Activated naive CD4-positive, alpha-beta T cell treated with anti-CD3 and anti-CD28 coated beads, Interleukin-2, amount 10 ng/mL, durations not matched to agents 7 days and 5 days (primary cell): ENCODE measurements around the gene C9orf43.
"Not testable (repeated sequence)": the region's sequence is repeated elsewhere in the genome, so short reads cannot be mapped to it uniquely, and the experiment has no call there.

ENCODE experiments used
- CTCF ChIA-PET: fragments of 350-600 bp; sonication (Branson Sonifier 250); formaldehyde crosslinking; loops from one replicate; lab custom pipeline; 2021; ENCODE audit warnings: antibody characterized with exemption; lab: Charles Lee
- DNase-seq: peaks from one replicate; pipeline ENCODE4 v3.0.0-alpha.2; 2020
- H3K27ac Mint-ChIP-seq: one replicate; pipeline ENCODE4 v1.8.0; 2021; ENCODE audit warnings: mild to moderate bottlenecking, moderate library complexity, mixed read lengths
- H3K27me3 Mint-ChIP-seq: one replicate; pipeline ENCODE4 v1.8.0; 2021; ENCODE audit warnings: mild to moderate bottlenecking, mixed read lengths
- H3K36me3 Mint-ChIP-seq: one replicate; pipeline ENCODE4 v1.8.0; 2021; ENCODE audit warnings: mixed read lengths
- H3K4me1 Mint-ChIP-seq: one replicate; pipeline ENCODE4 v1.8.0; 2021; ENCODE audit warnings: mixed read lengths
- H3K4me3 Mint-ChIP-seq: one replicate; pipeline ENCODE4 v1.8.0; 2021; ENCODE audit warnings: mild to moderate bottlenecking, moderate library complexity, mixed read lengths
- H3K9me3 Mint-ChIP-seq: one replicate; pipeline ENCODE4 v1.8.0; 2021; ENCODE audit warnings: mixed read lengths

The C9orf43 gene

GRCh38 chr9:113409883-113410206, 702 bp upstream of the C9orf43 start:
- Mint-ChIP-seq H3K4me1 (peaks cover 39% of the 10 kb centered on the region), H3K9me3 (no peaks in the 10 kb centered on the region), H3K27me3 (no peaks in the 10 kb centered on the region), H3K27ac (peak overlapping the region; percentile 99), H3K4me3 (peak overlapping the region; percentile 91), H3K36me3 (peaks cover 33% of the 10 kb centered on the region)
- DNase-seq = no peak
- CTCF ChIA-PET = interaction anchor here (0.8 to 2.8 kb wide), 8 partner anchors 9 to 180 kb away, joined by 3 to 13 read pairs (median 6); partner anchors contain the start of genes ALAD, CDC26 and PRPF4

GRCh38 chr9:113416149-113416721, 5.7 kb downstream of the C9orf43 start:
- Mint-ChIP-seq H3K27me3 (no peaks in the 10 kb centered on the region), H3K4me3 (no peak overlapping the region), H3K4me1 (peaks cover 5% of the 10 kb centered on the region), H3K36me3 (no peaks in the 10 kb centered on the region), H3K27ac (no peak overlapping the region), H3K9me3 (no peaks in the 10 kb centered on the region)
- no peak for DNase-seq
- CTCF ChIA-PET = interaction anchor here (1.0 kb wide), 1 partner anchor 107 kb away, joined by 3 read pairs; no protein-coding TSS in a partner anchor

GRCh38 chr9:113417370-113417769, 6.8 kb downstream of the C9orf43 start:
- no peaks in the 10 kb centered on the region for H3K9me3 Mint-ChIP-seq
- H3K4me1 Mint-ChIP-seq = no peaks in the 10 kb centered on the region
- no peaks in the 10 kb centered on the region for H3K36me3 Mint-ChIP-seq
- no peaks in the 10 kb centered on the region for H3K27me3 Mint-ChIP-seq
- DNase-seq = no peak
- CTCF ChIA-PET = no interaction called here
- H3K4me3 Mint-ChIP-seq = no peak overlapping the region
- H3K27ac Mint-ChIP-seq = no peak overlapping the region

GRCh38 chr9:113421726-113422125, 11.2 kb downstream of the C9orf43 start:
- H3K27ac Mint-ChIP-seq = no peak overlapping the region
- H3K4me1 Mint-ChIP-seq = no peaks in the 10 kb centered on the region
- peaks cover 30% of the 10 kb centered on the region for H3K27me3 Mint-ChIP-seq
- no peaks in the 10 kb centered on the region for H3K9me3 Mint-ChIP-seq
- H3K36me3 Mint-ChIP-seq = no peaks in the 10 kb centered on the region
- no peak overlapping the region for H3K4me3 Mint-ChIP-seq
- no peak for DNase-seq
- CTCF ChIA-PET = interaction anchor here (1.1 kb wide), 1 partner anchor 237 kb away, joined by 4 read pairs; no protein-coding TSS in a partner anchor

DNA sequence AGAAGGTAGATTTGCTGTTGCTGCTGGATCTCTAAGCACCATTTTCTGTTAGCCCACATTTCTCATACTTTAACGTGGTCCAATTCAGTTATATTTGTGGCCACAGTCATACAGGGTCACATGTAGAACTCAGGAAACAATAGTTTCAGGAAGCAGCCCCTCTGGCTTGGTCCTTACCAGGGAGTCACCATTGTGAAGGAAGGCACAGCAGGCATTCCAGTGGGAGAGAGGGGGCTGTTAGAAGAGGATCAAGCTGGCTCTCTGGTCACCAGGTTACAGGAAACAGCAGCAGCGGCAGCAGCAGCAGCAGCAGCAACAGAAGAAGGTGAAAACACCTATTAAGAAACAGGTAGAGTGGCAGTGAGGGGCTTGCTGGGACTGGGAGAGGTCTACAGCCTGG, 14.5 kb downstream of the C9orf43 start:
- no peak for DNase-seq
- CTCF ChIA-PET = no interaction called here

GRCh38 chr9:113426701-113427100, 16.2 kb downstream of the C9orf43 start:
- no peak for DNase-seq
- CTCF ChIA-PET = interaction anchor here (1.1 to 2.2 kb wide), 2 partner anchors 229 to 231 kb away, joined by 3 to 7 read pairs; no protein-coding TSS in a partner anchor
- Mint-ChIP-seq H3K9me3 (no peaks in the 10 kb centered on the region), H3K36me3 (no peaks in the 10 kb centered on the region), H3K4me3 (no peak overlapping the region), H3K27ac (no peak overlapping the region), H3K27me3 (peaks cover 34% of the 10 kb centered on the region), H3K4me1 (no peaks in the 10 kb centered on the region)

More for the DNA sequence above, 14.5 kb downstream of the C9orf43 start:
- Mint-ChIP-seq H3K4me3 (no peak overlapping the region), H3K27ac (no peak overlapping the region), H3K27me3 (peaks cover 30% of the 10 kb centered on the region), H3K9me3 (no peaks in the 10 kb centered on the region), H3K4me1 (no peaks in the 10 kb centered on the region), H3K36me3 (no peaks in the 10 kb centered on the region)

DNA sequence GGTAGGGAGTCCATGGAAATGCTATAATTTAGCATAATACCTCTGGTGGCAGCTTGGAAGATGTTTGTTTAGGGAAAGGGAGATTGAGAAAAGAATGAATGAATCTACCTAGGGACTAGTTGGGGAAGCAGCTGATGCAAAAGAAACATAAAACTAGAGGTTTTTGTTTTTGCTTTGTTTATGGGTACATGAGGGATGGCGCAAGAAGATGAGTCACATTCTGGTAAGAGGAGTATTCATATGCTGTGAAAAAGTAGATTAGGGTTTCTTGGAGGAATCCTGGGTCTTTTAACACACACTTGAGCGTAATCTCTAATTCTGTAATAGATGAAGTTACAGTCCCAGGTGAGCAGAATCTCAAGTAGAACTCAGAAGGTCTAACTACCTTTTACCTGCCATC, 17.1 kb downstream of the C9orf43 start:
- CTCF ChIA-PET = interaction anchor here (1.0 to 2.2 kb wide), 2 partner anchors 162 to 228 kb away, joined by 3 to 7 read pairs; no protein-coding TSS in a partner anchor
- Mint-ChIP-seq H3K9me3 (no peaks in the 10 kb centered on the region), H3K36me3 (no peaks in the 10 kb centered on the region), H3K4me1 (no peaks in the 10 kb centered on the region), H3K4me3 (no peak overlapping the region), H3K27me3 (peaks cover 34% of the 10 kb centered on the region), H3K27ac (no peak overlapping the region)
- DNase-seq = no peak

DNA sequence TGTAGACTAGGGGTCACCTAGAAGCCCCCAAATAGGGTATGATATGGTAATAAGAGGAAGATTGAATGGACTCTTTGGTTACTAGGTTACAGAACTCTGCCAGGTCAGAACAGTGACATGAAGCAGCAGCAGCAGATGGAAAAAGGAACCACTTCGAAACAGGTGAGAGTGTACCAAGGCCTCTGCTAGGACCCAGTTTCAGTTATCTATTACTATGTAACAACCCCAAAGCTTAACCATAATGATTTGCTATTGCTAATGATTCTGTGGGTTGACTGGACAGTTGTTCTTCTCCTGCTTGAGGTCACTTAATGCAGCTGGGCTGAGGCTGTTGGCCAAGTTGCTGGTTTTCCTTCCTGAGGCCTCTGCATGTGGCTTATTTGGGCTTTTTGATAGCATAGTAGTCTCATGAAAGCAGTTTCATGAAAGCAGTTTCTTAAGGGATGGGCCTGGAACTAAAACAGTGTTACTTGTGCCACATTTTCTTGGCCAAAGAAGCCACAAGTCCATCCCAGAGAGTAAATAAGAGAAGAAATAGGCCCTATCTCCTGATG, 17.6 kb downstream of the C9orf43 start:
- Mint-ChIP-seq H3K27me3 (peaks cover 30% of the 10 kb centered on the region), H3K4me1 (no peaks in the 10 kb centered on the region), H3K4me3 (no peak overlapping the region), H3K9me3 (no peaks in the 10 kb centered on the region), H3K27ac (no peak overlapping the region), H3K36me3 (no peaks in the 10 kb centered on the region)
- CTCF ChIA-PET = interaction anchor here (1.0 to 2.2 kb wide), 2 partner anchors 161 to 228 kb away, joined by 3 to 7 read pairs; no protein-coding TSS in a partner anchor
- no peak for DNase-seq

GRCh38 chr9:113431191-113431590, 20.6 kb downstream of the C9orf43 start:
- Mint-ChIP-seq H3K36me3 (no peaks in the 10 kb centered on the region), H3K9me3 (no peaks in the 10 kb centered on the region), H3K27ac (no peak overlapping the region), H3K27me3 (peaks cover 14% of the 10 kb centered on the region), H3K4me3 (no peak overlapping the region), H3K4me1 (no peaks in the 10 kb centered on the region)
- CTCF ChIA-PET = no interaction called here
- DNase-seq = no peak

GRCh38 chr9:113436728-113437515, 26.4 kb downstream of the C9orf43 start:
- no peak overlapping the region for H3K27ac Mint-ChIP-seq
- H3K4me3 Mint-ChIP-seq = no peak overlapping the region
- H3K36me3 Mint-ChIP-seq = no peaks in the 10 kb centered on the region
- DNase-seq = no peak
- CTCF ChIA-PET = interaction anchor here (0.7 kb wide), 1 partner anchor 22 kb away, joined by 3 read pairs; no protein-coding TSS in a partner anchor
- peaks cover 3% of the 10 kb centered on the region for H3K9me3 Mint-ChIP-seq
- H3K27me3 Mint-ChIP-seq = peaks cover 15% of the 10 kb centered on the region
- no peaks in the 10 kb centered on the region for H3K4me1 Mint-ChIP-seq

DNA sequence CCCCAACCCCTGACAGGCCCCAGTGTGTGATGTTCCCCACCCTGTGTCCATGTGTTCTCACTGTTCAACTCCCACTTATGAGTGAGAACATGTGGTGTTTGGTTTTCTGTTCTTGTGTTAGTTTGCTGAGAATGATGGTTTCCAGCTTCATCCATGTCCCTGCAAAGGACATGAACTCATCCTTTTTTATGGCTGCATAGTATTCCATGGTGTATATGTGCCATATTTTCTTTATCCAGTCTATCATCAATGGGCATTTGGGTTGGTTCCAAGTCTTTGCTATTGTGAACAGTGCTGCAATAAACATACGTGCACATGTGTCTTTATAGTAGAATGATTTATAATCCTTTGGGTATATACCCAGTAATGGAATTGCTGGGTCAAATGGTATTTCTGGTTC, 27.2 kb downstream of the C9orf43 start:
- DNase-seq, H3K9me3 Mint-ChIP-seq, H3K27ac Mint-ChIP-seq, H3K36me3 Mint-ChIP-seq, H3K4me3 Mint-ChIP-seq, H3K4me1 Mint-ChIP-seq, CTCF ChIA-PET: not testable (repeated sequence)
- H3K27me3 Mint-ChIP-seq = peaks cover 15% of the 10 kb centered on the region

- Mint-ChIP-seq H3K4me3 (no peak overlapping the region), H3K27ac (no peak overlapping the region), H3K9me3 (no peaks in the 10 kb centered on the region), H3K36me3 (no peaks in the 10 kb centered on the region), H3K4me1 (peaks cover 3% of the 10 kb centered on the region), H3K27me3 (no peaks in the 10 kb centered on the region)
- DNase-seq = no peak
- CTCF ChIA-PET = interaction anchor here (4.9 to 9.9 kb wide), 3 partner anchors 138 to 211 kb away, joined by 39 to 162 read pairs (median 153); no protein-coding TSS in a partner anchor
Measured at GRCh38 chr9:113444736-113445135, 34.2 kb downstream of the C9orf43 start.

GRCh38 chr9:113446323-113446740, 35.8 kb downstream of the C9orf43 start:
- Mint-ChIP-seq H3K4me3 (no peak overlapping the region), H3K9me3 (no peaks in the 10 kb centered on the region), H3K4me1 (peaks cover 3% of the 10 kb centered on the region), H3K27ac (no peak overlapping the region), H3K27me3 (no peaks in the 10 kb centered on the region), H3K36me3 (no peaks in the 10 kb centered on the region)
- CTCF ChIA-PET = interaction anchor here (1.1 to 9.9 kb wide), 15 partner anchors 8 to 215 kb away, joined by 3 to 162 read pairs (median 5); partner anchors contain the start of gene RGS3
- peak; percentile 27 for DNase-seq

DNA sequence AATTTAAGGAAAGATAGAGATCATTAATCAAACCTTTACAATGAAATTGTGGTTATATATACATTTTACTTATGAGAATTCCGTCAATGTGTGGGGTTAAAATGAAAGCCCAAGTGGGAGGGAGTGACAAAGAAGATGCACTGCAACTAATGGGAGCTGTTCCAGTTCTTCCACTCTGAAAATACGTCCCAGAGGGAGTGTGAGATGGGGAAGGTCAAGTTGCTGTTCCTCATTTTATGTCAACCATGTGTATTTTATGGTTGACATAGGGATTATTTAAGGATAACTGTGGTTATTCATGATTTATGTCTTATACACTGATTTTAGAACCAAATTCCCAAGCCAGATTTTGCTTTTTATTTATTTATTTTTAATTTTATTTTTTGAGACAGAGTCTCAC, 38.8 kb downstream of the C9orf43 start:
- CTCF ChIA-PET = interaction anchor here (1.3 to 9.9 kb wide), 5 partner anchors 24 to 207 kb away, joined by 3 to 162 read pairs (median 39); no protein-coding TSS in a partner anchor
- Mint-ChIP-seq H3K4me3 (no peak overlapping the region), H3K4me1 (peaks cover 3% of the 10 kb centered on the region), H3K36me3 (no peaks in the 10 kb centered on the region), H3K27ac (no peak overlapping the region), H3K9me3 (no peaks in the 10 kb centered on the region), H3K27me3 (no peaks in the 10 kb centered on the region)
- DNase-seq = no peak
